ENCODE results near the gene WWOX. TPM values are rescaled to one million over a fixed set of nuclear protein-coding genes. Genes with fewer than 3 reads are reported as not detected.

The WWOX gene
- total RNA-seq, 1 experiment from 2014 or later: 28.3 TPM

DNA sequence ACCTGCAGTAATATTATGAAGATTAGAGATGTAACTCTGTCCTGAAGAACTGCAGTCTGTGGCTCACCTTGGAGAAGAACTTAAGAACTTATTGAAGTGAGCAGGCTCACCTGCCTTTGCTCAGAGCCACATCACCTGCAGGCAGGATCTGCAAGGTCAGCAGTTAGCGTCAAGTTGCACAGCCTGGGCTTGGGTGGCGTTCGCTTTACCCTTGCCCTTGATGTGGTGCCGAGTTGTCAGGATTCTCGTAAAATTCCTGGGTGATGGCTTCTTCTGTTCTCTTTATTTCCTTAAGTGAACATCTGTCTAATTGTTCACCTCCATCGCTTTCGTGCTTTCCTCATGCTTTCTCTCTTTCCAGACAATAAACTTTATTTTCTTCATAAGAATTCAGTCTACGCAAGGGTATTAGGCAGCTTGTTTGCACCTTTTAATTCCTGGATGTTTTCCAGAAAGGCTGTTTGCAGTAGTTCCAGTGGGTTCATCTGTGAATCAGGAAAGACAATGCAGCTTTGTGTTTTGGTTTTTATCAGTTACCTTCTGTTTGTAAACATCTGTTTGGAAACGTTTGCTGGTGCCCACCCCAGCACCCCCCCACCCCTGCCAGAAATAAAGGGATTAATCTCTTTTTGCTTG is 254.3 kb downstream of the WWOX start:
- Histone ChIP-seq H4K20me1 (ENCODE audit: low read length) (no peaks in the 10 kb centered on the region), H3K9ac (ENCODE audit: low read length) (no peak overlapping the region), H3K4me3 (ENCODE audit: low read length) (no peak overlapping the region), H3K4me2 (ENCODE audit: low read length) (no peak overlapping the region), H3F3A (ENCODE audit: low read length, unreplicated experiment) (no peaks in the 10 kb centered on the region), H3K36me3 (ENCODE audit: low read depth, low read length) (no peaks in the 10 kb centered on the region), H2AFZ (ENCODE audit: low read length) (no peak overlapping the region), H3K79me2 (ENCODE audit: low read length) (no peaks in the 10 kb centered on the region), H3K9me3 (ENCODE audit: low read length) (no peaks in the 10 kb centered on the region), H3K27me3 (ENCODE audit: low read length) (no peaks in the 10 kb centered on the region), H3K4me1 (ENCODE audit: insufficient read depth, low read length) (no peaks in the 10 kb centered on the region), H3K27ac (ENCODE audit: low read length) (no peak overlapping the region), H3K9me2 (replicated peaks; ENCODE audit: low read length) (no peaks in the 10 kb centered on the region)
- no TSS peak for BruUV-seq (replicated peaks)
- peak; percentile 7 for DNase-seq
- TF ChIP-seq EZH2 (IDR thresholded peaks at IDR 0.05; ENCODE audit: low read length, unreplicated experiment) (no peak), EZH2phosphoT487 (IDR thresholded peaks at IDR 0.05; ENCODE audit: borderline replicate concordance, low read length) (no peak)
- TF ChIP-seq, protein P1, sequence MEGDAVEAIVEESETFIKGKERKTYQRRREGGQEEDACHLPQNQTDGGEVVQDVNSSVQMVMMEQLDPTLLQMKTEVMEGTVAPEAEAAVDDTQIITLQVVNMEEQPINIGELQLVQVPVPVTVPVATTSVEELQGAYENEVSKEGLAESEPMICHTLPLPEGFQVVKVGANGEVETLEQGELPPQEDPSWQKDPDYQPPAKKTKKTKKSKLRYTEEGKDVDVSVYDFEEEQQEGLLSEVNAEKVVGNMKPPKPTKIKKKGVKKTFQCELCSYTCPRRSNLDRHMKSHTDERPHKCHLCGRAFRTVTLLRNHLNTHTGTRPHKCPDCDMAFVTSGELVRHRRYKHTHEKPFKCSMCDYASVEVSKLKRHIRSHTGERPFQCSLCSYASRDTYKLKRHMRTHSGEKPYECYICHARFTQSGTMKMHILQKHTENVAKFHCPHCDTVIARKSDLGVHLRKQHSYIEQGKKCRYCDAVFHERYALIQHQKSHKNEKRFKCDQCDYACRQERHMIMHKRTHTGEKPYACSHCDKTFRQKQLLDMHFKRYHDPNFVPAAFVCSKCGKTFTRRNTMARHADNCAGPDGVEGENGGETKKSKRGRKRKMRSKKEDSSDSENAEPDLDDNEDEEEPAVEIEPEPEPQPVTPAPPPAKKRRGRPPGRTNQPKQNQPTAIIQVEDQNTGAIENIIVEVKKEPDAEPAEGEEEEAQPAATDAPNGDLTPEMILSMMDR (conservative IDR thresholded peaks at IDR 0.05; ENCODE audit: low read depth, low read length): no peak
- no peak for ATAC-seq
- ChIA-PET CTCF (no interaction called here), POLR2A (ENCODE audit: unreplicated experiment) (interaction anchor here (0.6 kb wide), 1 partner anchor 10 kb away, joined by 4 read pairs; no protein-coding TSS in a partner anchor)
- intact Hi-C loops (cut with micrococcal nuclease): no loop called here

DNA sequence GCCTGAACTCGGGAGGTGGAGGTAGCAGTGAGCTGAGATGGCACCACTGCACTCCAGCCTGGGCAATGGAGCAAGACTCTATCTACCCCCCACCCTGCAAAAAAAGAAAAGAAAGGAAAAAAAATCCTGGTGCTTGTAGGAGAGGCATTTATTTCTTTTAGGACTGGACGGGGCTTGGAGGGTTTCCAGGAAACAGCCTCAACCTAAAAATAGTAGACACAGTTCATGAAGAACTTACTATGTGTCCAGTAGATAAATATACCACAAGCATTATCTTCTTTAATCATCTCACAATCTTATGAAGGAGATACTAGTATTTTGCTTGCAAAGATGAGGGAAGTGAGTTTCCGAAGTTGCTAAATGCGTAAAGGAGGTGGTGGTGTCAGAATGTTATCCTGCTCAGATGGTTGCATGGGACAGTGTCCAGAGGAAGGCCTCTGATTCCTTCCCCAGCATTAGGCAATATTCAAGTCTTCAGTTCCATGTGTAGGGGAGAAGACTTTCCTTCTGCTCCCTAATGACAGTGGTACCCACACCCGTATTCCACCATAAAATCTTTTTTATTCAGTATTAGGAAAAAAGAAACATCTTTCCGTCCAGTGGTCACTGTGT is 263.2 kb downstream of the WWOX start:
- intact Hi-C loops (cut with micrococcal nuclease): no loop called here
- no peaks in the 10 kb centered on the region for H4K20me1 ChIP-seq (ENCODE audit: low read length)
- no peaks in the 10 kb centered on the region for H3K4me1 ChIP-seq (ENCODE audit: insufficient read depth, low read length)
- no TSS peak for BruUV-seq (replicated peaks)
- H3K9ac ChIP-seq (ENCODE audit: low read length): no peak overlapping the region
- no peak overlapping the region for H2AFZ ChIP-seq (ENCODE audit: low read length)
- H3K4me2 ChIP-seq (ENCODE audit: low read length): no peak overlapping the region
- H3K4me3 ChIP-seq (ENCODE audit: low read length): no peak overlapping the region
- no peaks in the 10 kb centered on the region for H3K9me3 ChIP-seq (ENCODE audit: low read length)
- ChIA-PET CTCF (no interaction called here), POLR2A (ENCODE audit: unreplicated experiment) (no interaction called here)
- H3K9me2 ChIP-seq (replicated peaks; ENCODE audit: low read length): no peaks in the 10 kb centered on the region
- H3K27me3 ChIP-seq (ENCODE audit: low read length): no peaks in the 10 kb centered on the region
- TF ChIP-seq, protein P1 (conservative IDR thresholded peaks at IDR 0.05; ENCODE audit: low read depth, low read length): no peak
- TF ChIP-seq EZH2phosphoT487 (IDR thresholded peaks at IDR 0.05; ENCODE audit: borderline replicate concordance, low read length): no peak
- TF ChIP-seq EZH2 (IDR thresholded peaks at IDR 0.05; ENCODE audit: low read length, unreplicated experiment): no peak
- H3K27ac ChIP-seq (ENCODE audit: low read length): no peak overlapping the region
- no peaks in the 10 kb centered on the region for H3K36me3 ChIP-seq (ENCODE audit: low read depth, low read length)
- H3K79me2 ChIP-seq (ENCODE audit: low read length): no peaks in the 10 kb centered on the region
- H3F3A ChIP-seq (ENCODE audit: low read length, unreplicated experiment): no peaks in the 10 kb centered on the region
- ATAC-seq (no peak), DNase-seq (no peak)

- H3K4me2 ChIP-seq (ENCODE audit: low read length): no peak overlapping the region
- intact Hi-C loops (cut with micrococcal nuclease): no loop called here
- CTCF ChIA-PET: no interaction called here
- no peak overlapping the region for H3K9ac ChIP-seq (ENCODE audit: low read length)
- H3K27ac ChIP-seq (ENCODE audit: low read length): no peak overlapping the region
- no TSS peak for BruUV-seq (replicated peaks)
- H3K27me3 ChIP-seq (ENCODE audit: low read length): no peaks in the 10 kb centered on the region
- POLR2A ChIA-PET (ENCODE audit: unreplicated experiment): no interaction called here
- H3K79me2 ChIP-seq (ENCODE audit: low read length): no peaks in the 10 kb centered on the region
- no peaks in the 10 kb centered on the region for H3K36me3 ChIP-seq (ENCODE audit: low read depth, low read length)
- ATAC-seq: no peak
- H3K4me1 ChIP-seq (ENCODE audit: insufficient read depth, low read length): no peaks in the 10 kb centered on the region
- no peak for DNase-seq
- TF ChIP-seq EZH2phosphoT487 (IDR thresholded peaks at IDR 0.05; ENCODE audit: borderline replicate concordance, low read length): no peak
- TF ChIP-seq, protein P1 (conservative IDR thresholded peaks at IDR 0.05; ENCODE audit: low read depth, low read length): no peak
- TF ChIP-seq EZH2 (IDR thresholded peaks at IDR 0.05; ENCODE audit: low read length, unreplicated experiment): no peak
- no peaks in the 10 kb centered on the region for H3K9me3 ChIP-seq (ENCODE audit: low read length)
- no peaks in the 10 kb centered on the region for H3F3A ChIP-seq (ENCODE audit: low read length, unreplicated experiment)
- no peaks in the 10 kb centered on the region for H4K20me1 ChIP-seq (ENCODE audit: low read length)
- no peak overlapping the region for H3K4me3 ChIP-seq (ENCODE audit: low read length)
- H2AFZ ChIP-seq (ENCODE audit: low read length): no peak overlapping the region
- H3K9me2 ChIP-seq (replicated peaks; ENCODE audit: low read length): no peaks in the 10 kb centered on the region
Measured at GRCh38 chr16:78363843-78364555, 264.5 kb downstream of the WWOX start.
